ENCODE measurements around the gene CCDC149. TPM values are rescaled to one million over a fixed set of nuclear protein-coding genes. Genes with fewer than 3 reads are reported as not detected.

Gene CCDC149
- total RNA-seq, 1 experiment from 2014 or later, result 3.6 TPM

- ChIA-PET POLR2A (no interaction called here), CTCF (no interaction called here)
- H3K4me1 ChIP-seq (ENCODE audit: control insufficient read depth, insufficient read depth, low read length), result no peaks in the 10 kb centered on the region
- in situ Hi-C loops (cut with HindIII; ENCODE audit: low pct_unique_long_range_greater_than_20kb, low sequenced_read_pairs), result no loop called here
- intact Hi-C loops (cut with micrococcal nuclease; ENCODE audit: unreplicated experiment), result no loop called here
- H3K4me3 ChIP-seq (ENCODE audit: low read depth in 2 of 2, low read length in 2 of 2), result no peak overlapping the region
- TF ChIP-seq SIN3A (IDR thresholded peaks at IDR 0.05; ENCODE audit: borderline replicate concordance, insufficient read depth, low read depth, low read length), result no peak
- TF ChIP-seq, protein P1, sequence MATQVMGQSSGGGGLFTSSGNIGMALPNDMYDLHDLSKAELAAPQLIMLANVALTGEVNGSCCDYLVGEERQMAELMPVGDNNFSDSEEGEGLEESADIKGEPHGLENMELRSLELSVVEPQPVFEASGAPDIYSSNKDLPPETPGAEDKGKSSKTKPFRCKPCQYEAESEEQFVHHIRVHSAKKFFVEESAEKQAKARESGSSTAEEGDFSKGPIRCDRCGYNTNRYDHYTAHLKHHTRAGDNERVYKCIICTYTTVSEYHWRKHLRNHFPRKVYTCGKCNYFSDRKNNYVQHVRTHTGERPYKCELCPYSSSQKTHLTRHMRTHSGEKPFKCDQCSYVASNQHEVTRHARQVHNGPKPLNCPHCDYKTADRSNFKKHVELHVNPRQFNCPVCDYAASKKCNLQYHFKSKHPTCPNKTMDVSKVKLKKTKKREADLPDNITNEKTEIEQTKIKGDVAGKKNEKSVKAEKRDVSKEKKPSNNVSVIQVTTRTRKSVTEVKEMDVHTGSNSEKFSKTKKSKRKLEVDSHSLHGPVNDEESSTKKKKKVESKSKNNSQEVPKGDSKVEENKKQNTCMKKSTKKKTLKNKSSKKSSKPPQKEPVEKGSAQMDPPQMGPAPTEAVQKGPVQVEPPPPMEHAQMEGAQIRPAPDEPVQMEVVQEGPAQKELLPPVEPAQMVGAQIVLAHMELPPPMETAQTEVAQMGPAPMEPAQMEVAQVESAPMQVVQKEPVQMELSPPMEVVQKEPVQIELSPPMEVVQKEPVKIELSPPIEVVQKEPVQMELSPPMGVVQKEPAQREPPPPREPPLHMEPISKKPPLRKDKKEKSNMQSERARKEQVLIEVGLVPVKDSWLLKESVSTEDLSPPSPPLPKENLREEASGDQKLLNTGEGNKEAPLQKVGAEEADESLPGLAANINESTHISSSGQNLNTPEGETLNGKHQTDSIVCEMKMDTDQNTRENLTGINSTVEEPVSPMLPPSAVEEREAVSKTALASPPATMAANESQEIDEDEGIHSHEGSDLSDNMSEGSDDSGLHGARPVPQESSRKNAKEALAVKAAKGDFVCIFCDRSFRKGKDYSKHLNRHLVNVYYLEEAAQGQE (IDR thresholded peaks at IDR 0.05; ENCODE audit: insufficient read depth in 1 of 2, low read depth in 2 of 2, low read length in 1 of 2), result no peak
- TF ChIP-seq TCF7L2 (IDR thresholded peaks at IDR 0.05; ENCODE audit: low read depth, low read length), result no peak
- H3K9me3 ChIP-seq (ENCODE audit: control insufficient read depth, insufficient read depth, low read depth, low read length), result no peaks in the 10 kb centered on the region
- H3K27me3 ChIP-seq (ENCODE audit: control insufficient read depth, insufficient read depth, low read length), result no peaks in the 10 kb centered on the region
- BruUV-seq (replicated peaks), result no TSS peak
- ATAC-seq (no peak), DNase-seq (ENCODE audit: low read depth, low spot score) (no peak)
- no peaks in the 10 kb centered on the region for H3K36me3 ChIP-seq (ENCODE audit: control insufficient read depth, insufficient read depth, low read length)
- no peak overlapping the region for H3K27ac ChIP-seq (ENCODE audit: low read length)
Measured at GRCh38 chr4:24863799-24864198, 49.0 kb downstream of the CCDC149 start.

- Histone ChIP-seq H3K36me3 (ENCODE audit: control insufficient read depth, insufficient read depth, low read length) (no peaks in the 10 kb centered on the region), H3K9me3 (ENCODE audit: control insufficient read depth, insufficient read depth, low read depth, low read length) (no peaks in the 10 kb centered on the region), H3K27ac (ENCODE audit: low read length) (no peak overlapping the region), H3K4me1 (ENCODE audit: control insufficient read depth, insufficient read depth, low read length) (no peaks in the 10 kb centered on the region), H3K4me3 (ENCODE audit: low read depth in 2 of 2, low read length in 2 of 2) (no peak overlapping the region), H3K27me3 (ENCODE audit: control insufficient read depth, insufficient read depth, low read length) (no peaks in the 10 kb centered on the region)
- TF ChIP-seq POLR2AphosphoS5 (IDR thresholded peaks at IDR 0.05; ENCODE audit: low read depth, low read length) (no peak), SIN3A (IDR thresholded peaks at IDR 0.05; ENCODE audit: borderline replicate concordance, insufficient read depth, low read depth, low read length) (no peak), TCF7L2 (IDR thresholded peaks at IDR 0.05; ENCODE audit: low read depth, low read length) (no peak), CTCF (IDR thresholded peaks at IDR 0.05) (no peak)
- TF ChIP-seq, protein P1 (IDR thresholded peaks at IDR 0.05; ENCODE audit: insufficient read depth in 1 of 2, low read depth in 2 of 2, low read length in 1 of 2), result no peak
- ATAC-seq (no peak), DNase-seq (ENCODE audit: low read depth, low spot score) (no peak)
- intact Hi-C loops (cut with micrococcal nuclease; ENCODE audit: unreplicated experiment), result no loop called here
- ChIA-PET POLR2A (no interaction called here), CTCF (no interaction called here)
- BruUV-seq (replicated peaks), result no TSS peak
- in situ Hi-C loops (cut with HindIII; ENCODE audit: low pct_unique_long_range_greater_than_20kb, low sequenced_read_pairs), result no loop called here
Measured at GRCh38 chr4:24862073-24862751, 50.6 kb downstream of the CCDC149 start.

Measured in Panc1 (cell line).